Testis (tissue), 3 donors: ENCODE results near the gene LIPJ. TPM values are rescaled to one million over a fixed set of nuclear protein-coding genes. Genes with fewer than 3 reads are reported as not detected.

ENCODE experiments used
- DNase-seq: peaks from one replicate; pipeline ENCODE4 v3.0.0-alpha.2; 2019
- H3K27ac ChIP-seq, 2 donors: fragments of 200-600 bp; sonication (generic); one replicate each; pipeline ENCODE4 v1.5.1; 2019
- H3K27me3 ChIP-seq: fragments of 200-600 bp; sonication (generic); one replicate; pipeline ENCODE4 v1.5.1; 2019
- H3K36me3 ChIP-seq: fragments of 200-600 bp; sonication (generic); one replicate; pipeline ENCODE4 v1.5.1; 2017; ENCODE audit warnings: low read depth; ENCODE audit errors: missing control alignments
- H3K4me1 ChIP-seq: fragments of 200-600 bp; sonication (generic); one replicate; pipeline ENCODE4 v1.5.1; 2019
- H3K4me3 ChIP-seq, 2 donors: fragments of 200-600 bp; sonication (generic); one replicate each; pipeline ENCODE4 v1.5.1; 2017 to 2019
- H3K9me3 ChIP-seq: fragments of 200-600 bp; sonication (generic); one replicate; pipeline ENCODE4 v1.5.1; 2017
- CTCF ChIP-seq, 3 experiments: fragments of 450-650 bp in 2 of 3; fragments of 200-600 bp in 1 of 3; sonication (generic) in 1 of 3; IDR thresholded peaks; one replicate each; pipeline ENCODE4 v1.5.1; 2016 to 2019; ENCODE audit warnings: antibody characterized with exemption in 3 of 3, mild to moderate bottlenecking in 2 of 3, moderate library complexity in 1 of 3
- POLR2A ChIP-seq: fragments of 450-650 bp; IDR thresholded peaks from one replicate; pipeline ENCODE4 v1.6.1; 2017; ENCODE audit warnings: antibody characterized with exemption, mild to moderate bottlenecking, moderate library complexity
- WGBS, 2 donors: methylation state at CpG; one replicate each; pipeline ENCODE4 v1.1.5; 2018; 5-methylcytosine and 5-hydroxymethylcytosine counted together
- intact Hi-C: fragments of 100-400 bp; cut with DNase I; formaldehyde crosslinking; loops from one replicate; pipeline ENCODE4 v1.15.1; 2023; ENCODE audit warnings: low total_unique reads
- polyA plus RNA-seq: library from polyadenylated mRNA; stranded (reverse); fragments of 350-450 nt; fragmentation: Illumina TruSeq; extraction: RNeasy Lipid Tissue Mini Kit (QIAGEN cat#74804); gene quantifications from one replicate; pipeline ENCODE4 v1.2.3, GENCODE V29; 2014; ENCODE audit warnings: low read depth, low replicate concordance; ENCODE audit not compliant: insufficient read depth
- total RNA-seq, 2 donors: library from RNA; depleted of rRNA; stranded (reverse); fragments of >200 nt; gene quantifications; one replicate each; pipeline ENCODE4 v1.2.3, GENCODE V29; 2016

LIPJ gene
- total and polyA plus RNA-seq, 3 donors from 2014 or later, result 3.5 to 10.4 (median 4.2) TPM

DNA sequence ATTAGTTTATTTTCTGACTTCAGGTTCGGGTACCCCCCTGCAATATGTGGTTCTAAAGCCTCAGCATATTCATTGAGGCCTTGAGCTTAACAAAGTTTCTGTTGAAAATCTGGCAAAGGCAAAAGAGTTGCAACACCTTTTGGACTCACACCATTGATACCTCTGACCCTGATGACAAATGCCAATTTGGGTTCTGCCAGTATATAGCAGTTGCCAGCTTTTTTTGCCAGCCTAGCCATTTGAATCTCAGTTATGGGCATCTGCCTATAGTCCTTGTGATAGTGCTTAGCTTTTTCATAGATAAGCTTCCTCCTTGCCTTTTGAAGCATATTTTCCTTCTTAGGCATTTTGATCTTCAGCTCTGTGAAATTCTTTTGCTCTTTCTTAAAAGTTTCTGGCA is 31.9 kb downstream of the LIPJ start:
- no peak for DNase-seq
- H3K4me3 ChIP-seq, result no peak overlapping the region

DNA sequence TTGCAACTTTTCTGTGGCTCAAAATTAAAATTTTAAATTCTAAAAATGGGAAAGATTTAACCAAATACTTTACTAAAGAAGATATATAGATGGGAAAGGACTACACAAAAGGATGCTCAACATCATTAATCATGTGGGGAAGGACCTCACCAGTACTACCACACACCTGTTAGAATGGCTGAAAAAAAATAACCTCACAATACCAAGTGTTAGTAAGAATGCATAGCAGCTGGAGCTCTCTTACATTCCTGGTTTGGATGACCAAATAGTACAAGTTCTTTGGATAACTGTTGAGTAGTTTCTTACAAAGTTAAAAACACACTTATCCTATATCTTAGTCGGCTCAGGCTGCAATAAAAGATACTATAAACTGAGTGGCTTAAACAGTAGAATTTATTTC is 33.9 kb downstream of the LIPJ start:
- no peaks in the 10 kb centered on the region for H3K27me3 ChIP-seq
- no peak overlapping the region for H3K27ac ChIP-seq
- no peak for DNase-seq
- no peak for TF ChIP-seq POLR2A
- no peak for TF ChIP-seq CTCF (IDR thresholded peaks at IDR 0.05)
- intact Hi-C loops, result no loop called here
- H3K4me1 ChIP-seq, result no peaks in the 10 kb centered on the region
- H3K4me3 ChIP-seq, result no peak overlapping the region
- WGBS, 2 donors, result 79 to 92% methylated on average over 1 of the region's 1 CpG
- no peaks in the 10 kb centered on the region for H3K9me3 ChIP-seq
- H3K36me3 ChIP-seq, result no peaks in the 10 kb centered on the region

More for the DNA sequence above, 31.9 kb downstream of the LIPJ start:
- intact Hi-C loops, result no loop called here
- TF ChIP-seq POLR2A, result no peak
- no peak for TF ChIP-seq CTCF (IDR thresholded peaks at IDR 0.05)
- Histone ChIP-seq H3K27ac (no peak overlapping the region), H3K27me3 (no peaks in the 10 kb centered on the region), H3K9me3 (no peaks in the 10 kb centered on the region), H3K4me1 (no peaks in the 10 kb centered on the region), H3K36me3 (no peaks in the 10 kb centered on the region)
- 82% methylated on average over 1 of the region's 1 CpG for WGBS, 2 donors

GRCh38 chr10:88623835-88624234 is 37.3 kb downstream of the LIPJ start:
- intact Hi-C loops, result no loop called here
- no peaks in the 10 kb centered on the region for H3K27me3 ChIP-seq
- H3K4me3 ChIP-seq, result no peak overlapping the region
- no peaks in the 10 kb centered on the region for H3K36me3 ChIP-seq
- no peaks in the 10 kb centered on the region for H3K9me3 ChIP-seq
- WGBS, 2 donors, result 53 to 57% methylated on average over 2 of the region's 2 CpGs
- TF ChIP-seq CTCF (IDR thresholded peaks at IDR 0.05) (no peak), POLR2A (no peak)
- H3K27ac ChIP-seq, result no peak overlapping the region
- H3K4me1 ChIP-seq, result no peaks in the 10 kb centered on the region
- no peak for DNase-seq

DNA sequence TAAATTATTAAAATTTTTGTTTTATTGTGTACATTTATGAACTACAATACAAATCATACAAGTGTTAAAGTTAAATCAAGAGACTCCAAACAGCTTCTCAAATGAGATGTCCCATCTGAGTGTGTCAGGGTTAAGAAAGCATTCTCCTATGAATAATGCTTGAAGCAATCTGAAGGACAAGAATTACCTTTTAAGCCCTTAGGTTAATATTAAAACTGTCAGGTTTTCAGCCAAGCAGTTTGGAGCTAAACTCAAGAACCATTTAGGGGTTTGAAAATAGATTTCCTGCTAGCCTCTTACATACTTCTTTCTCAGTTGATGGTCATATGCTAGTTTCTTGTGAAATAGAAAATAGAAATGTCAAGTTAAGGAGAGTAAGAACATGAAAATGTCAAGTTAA is 38.3 kb downstream of the LIPJ start:
- intact Hi-C loops, result no loop called here
- TF ChIP-seq CTCF (IDR thresholded peaks at IDR 0.05), result no peak
- no peak for TF ChIP-seq POLR2A
- Histone ChIP-seq H3K4me3 (no peak overlapping the region), H3K9me3 (no peaks in the 10 kb centered on the region), H3K4me1 (no peaks in the 10 kb centered on the region), H3K27ac (no peak overlapping the region), H3K27me3 (no peaks in the 10 kb centered on the region), H3K36me3 (no peaks in the 10 kb centered on the region)
- no peak for DNase-seq

DNA sequence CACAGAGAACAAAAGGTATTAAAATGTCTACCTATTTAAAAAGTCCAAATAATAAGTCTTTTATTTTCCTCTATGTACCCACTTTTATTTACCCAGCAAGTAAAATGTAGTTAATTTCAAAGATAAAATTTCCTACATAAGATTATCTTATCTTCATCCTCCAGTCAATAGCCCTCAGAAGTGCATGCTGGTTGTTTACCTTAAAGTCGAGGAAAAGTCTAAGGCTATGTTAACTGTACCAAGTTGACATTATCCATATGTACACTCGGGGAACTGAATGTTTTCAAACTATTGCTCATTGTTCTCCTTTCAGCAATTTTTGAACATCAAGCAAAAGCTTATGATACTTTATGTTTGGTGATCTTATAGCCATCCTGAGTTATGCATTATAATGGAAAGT is 53.6 kb downstream of the LIPJ start:
- TF ChIP-seq POLR2A, result no peak

More for the DNA sequence above, 53.6 kb downstream of the LIPJ start:
- Histone ChIP-seq H3K36me3 (no peaks in the 10 kb centered on the region), H3K9me3 (no peaks in the 10 kb centered on the region), H3K4me1 (no peaks in the 10 kb centered on the region), H3K27ac (no peak overlapping the region), H3K4me3 (no peak overlapping the region), H3K27me3 (no peaks in the 10 kb centered on the region)
- no peak for DNase-seq
- WGBS, 2 donors, result 74 to 80% methylated on average over 2 of the region's 2 CpGs
- intact Hi-C loops, result no loop called here
